SK-N-MC (cell line): ENCODE data around the gene ADGRL3.

Experiments
- EZH2 ChIP-seq: fragments of 200-600 bp; sonication (generic); IDR thresholded peaks from one replicate; pipeline ENCODE4 v1.6.1; 2017; ENCODE audit warnings: antibody characterized with exemption
- FOXP2 ChIP-seq: optimal IDR thresholded peaks from 2 replicates; pipeline ENCODE3; 2011; ENCODE audit warnings: mild to moderate bottlenecking, moderate library complexity; ENCODE audit not compliant: insufficient read depth; ENCODE audit errors: extremely low read length, control extremely low read depth
- POLR2AphosphoS5 ChIP-seq: IDR thresholded peaks from 2 replicates; pipeline ENCODE4 v1.6.1; 2012; ENCODE audit warnings: mild to moderate bottlenecking, low read depth, low read length, borderline replicate concordance

GRCh38 chr4:61376301-61376700 lies 176.2 kb downstream of the ADGRL3 start:
- TF ChIP-seq EZH2 = no peak
- no peak for TF ChIP-seq POLR2AphosphoS5
- no peak for TF ChIP-seq FOXP2
